NB4 (cell line): ENCODE measurements around the gene PARK7.

ENCODE experiments used
- DNase-seq: peaks from one replicate; pipeline ENCODE4 v3.0.0; 2010; ENCODE audit warnings: low read depth
- H3K4me3 ChIP-seq: one replicate; pipeline ENCODE4 v1.5.1; 2011; ENCODE audit warnings: mild to moderate bottlenecking, low read depth, low read length, moderate library complexity
- MYC ChIP-seq: IDR thresholded peaks from 2 replicates; pipeline ENCODE4 v1.6.1; 2011; ENCODE audit warnings: low read depth, low read length
- POLR2A ChIP-seq: IDR thresholded peaks from 2 replicates; pipeline ENCODE4 v1.6.1; 2011; ENCODE audit warnings: mild to moderate bottlenecking; ENCODE audit not compliant: insufficient read length; ENCODE audit errors: extremely low read depth
- TF ChIP-seq, protein P1 (sequence below): IDR thresholded peaks from one replicate; pipeline ENCODE4 v1.5.1; 2012; ENCODE audit warnings: low read depth, low read length
- TF ChIP-seq, protein P2 (sequence below): IDR thresholded peaks from 2 replicates; pipeline ENCODE4 v1.6.1; 2011; ENCODE audit warnings: low read depth, low read length

The PARK7 gene

DNA sequence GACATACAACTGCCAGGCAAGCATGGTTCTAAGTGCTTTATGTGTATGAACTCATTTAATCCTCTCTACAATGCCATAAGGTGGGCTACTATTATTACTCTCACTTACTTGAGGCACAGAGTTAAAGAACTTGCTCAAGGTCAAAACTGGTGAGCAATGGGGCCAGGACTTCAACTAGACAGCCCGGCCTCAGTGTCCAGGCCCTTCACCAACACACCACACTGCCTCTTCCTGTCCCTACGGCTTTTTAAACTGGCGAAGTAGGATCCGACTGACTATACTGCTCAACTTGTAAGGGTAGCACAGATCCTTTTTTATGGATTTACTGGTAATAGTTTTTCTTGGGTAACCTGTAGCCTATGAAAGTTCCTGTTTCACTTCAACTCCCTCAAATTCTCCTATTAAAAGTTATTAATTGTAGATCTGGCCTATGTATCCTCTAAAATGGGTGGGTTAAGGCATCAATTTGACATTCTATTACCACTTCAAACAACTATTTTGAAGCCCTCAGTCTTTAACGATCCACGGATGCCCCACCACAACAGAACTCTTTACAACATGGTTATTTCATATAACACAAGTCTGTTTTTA, 60.3 kb downstream of the PARK7 start:
- TF ChIP-seq POLR2A (no peak), MYC (no peak)
- TF ChIP-seq, protein P1, sequence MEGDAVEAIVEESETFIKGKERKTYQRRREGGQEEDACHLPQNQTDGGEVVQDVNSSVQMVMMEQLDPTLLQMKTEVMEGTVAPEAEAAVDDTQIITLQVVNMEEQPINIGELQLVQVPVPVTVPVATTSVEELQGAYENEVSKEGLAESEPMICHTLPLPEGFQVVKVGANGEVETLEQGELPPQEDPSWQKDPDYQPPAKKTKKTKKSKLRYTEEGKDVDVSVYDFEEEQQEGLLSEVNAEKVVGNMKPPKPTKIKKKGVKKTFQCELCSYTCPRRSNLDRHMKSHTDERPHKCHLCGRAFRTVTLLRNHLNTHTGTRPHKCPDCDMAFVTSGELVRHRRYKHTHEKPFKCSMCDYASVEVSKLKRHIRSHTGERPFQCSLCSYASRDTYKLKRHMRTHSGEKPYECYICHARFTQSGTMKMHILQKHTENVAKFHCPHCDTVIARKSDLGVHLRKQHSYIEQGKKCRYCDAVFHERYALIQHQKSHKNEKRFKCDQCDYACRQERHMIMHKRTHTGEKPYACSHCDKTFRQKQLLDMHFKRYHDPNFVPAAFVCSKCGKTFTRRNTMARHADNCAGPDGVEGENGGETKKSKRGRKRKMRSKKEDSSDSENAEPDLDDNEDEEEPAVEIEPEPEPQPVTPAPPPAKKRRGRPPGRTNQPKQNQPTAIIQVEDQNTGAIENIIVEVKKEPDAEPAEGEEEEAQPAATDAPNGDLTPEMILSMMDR, result no peak
- DNase-seq, result no peak
- H3K4me3 ChIP-seq, result no peak overlapping the region

DNA sequence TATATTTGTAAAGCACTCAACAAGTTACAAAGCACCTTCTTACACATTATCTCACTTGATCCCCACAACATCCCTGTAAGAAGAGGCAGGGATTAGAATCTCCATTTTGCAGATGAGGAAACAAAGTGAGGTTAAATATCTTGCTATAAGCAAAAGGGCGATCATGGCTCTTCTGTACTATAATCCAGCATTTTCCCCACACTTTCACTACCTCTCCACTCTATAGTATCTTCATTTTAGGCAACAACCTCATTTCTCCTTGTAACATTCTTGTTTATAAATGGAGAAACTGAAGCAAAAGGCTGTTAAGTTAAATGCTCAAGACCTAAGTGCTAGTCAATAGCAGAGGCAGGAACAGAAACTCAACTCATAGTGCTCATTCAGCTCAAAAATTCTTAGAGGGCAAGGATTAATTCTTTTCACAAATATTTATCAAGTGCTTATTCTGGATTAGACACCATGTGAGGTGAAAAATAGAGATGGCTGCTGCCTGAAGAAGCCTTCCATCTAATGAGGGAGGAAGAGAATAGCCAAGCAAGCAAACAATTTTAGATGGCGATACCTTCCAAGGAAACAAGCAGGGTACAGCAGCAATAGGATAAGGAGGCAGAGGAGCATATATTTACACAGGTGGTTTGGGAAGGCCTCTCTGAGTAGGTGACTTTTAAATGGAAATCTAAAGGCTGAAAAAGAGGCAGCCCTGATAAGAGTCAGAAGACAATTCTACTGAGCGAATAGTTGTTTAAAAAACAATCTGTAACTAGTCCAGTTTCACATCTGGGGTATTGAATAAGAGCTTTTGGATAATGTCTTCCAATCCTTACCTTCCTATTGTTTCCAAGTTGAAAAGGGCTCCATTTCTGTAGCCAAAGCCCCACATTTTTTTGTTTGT, 61.1 kb downstream of the PARK7 start:
- DNase-seq, result no peak
- TF ChIP-seq, protein P2, sequence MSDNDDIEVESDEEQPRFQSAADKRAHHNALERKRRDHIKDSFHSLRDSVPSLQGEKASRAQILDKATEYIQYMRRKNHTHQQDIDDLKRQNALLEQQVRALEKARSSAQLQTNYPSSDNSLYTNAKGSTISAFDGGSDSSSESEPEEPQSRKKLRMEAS, result no peak
- TF ChIP-seq MYC (no peak), POLR2A (no peak)
- TF ChIP-seq, protein P1, result no peak
- no peak overlapping the region for H3K4me3 ChIP-seq

DNA sequence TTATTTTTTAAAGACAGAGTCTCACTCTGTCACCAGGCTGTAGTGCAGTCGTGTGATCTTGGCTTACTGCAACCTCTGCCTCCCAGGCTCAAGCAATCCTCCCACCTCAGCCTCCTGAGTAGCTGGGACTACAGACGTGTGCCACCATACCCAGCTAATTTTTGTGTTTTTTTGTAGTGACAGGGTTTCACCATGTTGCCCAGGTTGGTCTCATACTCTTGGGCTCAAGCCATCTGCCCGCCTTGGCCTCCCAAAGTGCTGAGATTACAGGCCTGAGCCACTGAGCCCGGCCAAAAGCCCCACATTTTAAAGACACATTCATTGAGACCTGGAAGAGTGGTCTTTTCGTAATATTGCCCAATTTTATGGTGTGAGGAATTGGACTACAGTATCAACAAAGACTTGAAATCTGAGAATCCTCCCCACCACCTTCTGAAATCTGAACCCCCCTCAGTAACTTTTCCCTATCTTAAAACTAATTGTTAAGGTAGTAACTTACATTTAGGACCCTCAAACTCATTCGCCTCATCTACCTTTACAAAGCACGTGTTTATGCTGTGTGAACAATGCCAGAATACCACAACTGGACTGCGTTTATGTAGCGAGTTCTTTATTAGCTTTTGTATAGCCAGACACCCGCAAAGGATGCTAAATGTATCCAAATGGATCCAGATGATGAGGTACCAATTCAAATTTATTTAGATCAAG, 61.9 kb downstream of the PARK7 start:
- TF ChIP-seq, protein P2, result no peak
- TF ChIP-seq MYC (no peak), POLR2A (no peak)
- H3K4me3 ChIP-seq, result no peak overlapping the region
- DNase-seq, result no peak

DNA sequence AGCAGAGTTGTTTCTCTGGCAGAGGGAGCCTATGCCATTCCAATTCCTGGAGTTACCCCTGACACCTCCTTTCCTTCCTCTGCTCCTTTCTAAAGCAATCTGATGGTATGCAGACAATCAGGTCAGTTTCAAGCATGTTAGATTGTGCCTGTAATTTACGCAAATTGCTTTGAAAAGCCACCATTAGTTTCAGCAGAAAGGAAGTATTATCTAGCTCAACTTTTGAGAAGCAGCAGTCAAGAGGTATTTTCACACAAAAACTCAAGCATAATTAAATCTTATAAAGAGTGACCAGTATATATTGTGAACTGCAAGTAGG, 62.4 kb downstream of the PARK7 start:
- TF ChIP-seq, protein P2, result no peak
- TF ChIP-seq, protein P1, result no peak
- no peak for TF ChIP-seq MYC
- TF ChIP-seq POLR2A, result no peak
- H3K4me3 ChIP-seq, result no peak overlapping the region
- DNase-seq, result no peak

DNA sequence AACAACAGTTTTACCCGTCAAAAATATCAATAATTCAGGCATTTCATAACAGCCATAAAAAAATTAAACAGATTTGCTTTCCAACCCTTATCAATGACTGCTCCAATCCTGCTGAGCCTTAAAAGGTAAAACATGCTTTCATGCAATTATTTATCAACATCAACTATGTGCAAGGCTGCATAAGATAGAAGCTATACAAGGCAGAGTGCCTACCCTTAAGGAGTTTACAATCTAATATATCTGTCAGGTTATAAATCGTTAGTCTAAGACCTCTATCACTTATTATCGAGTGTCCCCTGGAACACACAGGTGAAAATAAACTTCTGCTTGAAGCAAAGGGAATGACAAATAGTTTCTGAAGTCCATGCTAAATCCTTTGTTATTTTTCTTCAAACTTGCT, 62.8 kb downstream of the PARK7 start:
- H3K4me3 ChIP-seq, result no peak overlapping the region
- no peak for DNase-seq
- TF ChIP-seq POLR2A, result no peak
- TF ChIP-seq, protein P2, result no peak
- no peak for TF ChIP-seq MYC
- TF ChIP-seq, protein P1, result no peak
